NCI-H1930 (cell line): ENCODE results near the gene KLHL30.
"Not testable (repeated sequence)": the region's sequence is repeated elsewhere in the genome, so short reads cannot be mapped to it uniquely, and the experiment has no call there.

Experiments used
- DNase-seq, 2 experiments: peaks; one replicate each; lab custom pipeline; 2025; lab: John Stamatoyannopoulos, UW

The KLHL30 gene

DNA sequence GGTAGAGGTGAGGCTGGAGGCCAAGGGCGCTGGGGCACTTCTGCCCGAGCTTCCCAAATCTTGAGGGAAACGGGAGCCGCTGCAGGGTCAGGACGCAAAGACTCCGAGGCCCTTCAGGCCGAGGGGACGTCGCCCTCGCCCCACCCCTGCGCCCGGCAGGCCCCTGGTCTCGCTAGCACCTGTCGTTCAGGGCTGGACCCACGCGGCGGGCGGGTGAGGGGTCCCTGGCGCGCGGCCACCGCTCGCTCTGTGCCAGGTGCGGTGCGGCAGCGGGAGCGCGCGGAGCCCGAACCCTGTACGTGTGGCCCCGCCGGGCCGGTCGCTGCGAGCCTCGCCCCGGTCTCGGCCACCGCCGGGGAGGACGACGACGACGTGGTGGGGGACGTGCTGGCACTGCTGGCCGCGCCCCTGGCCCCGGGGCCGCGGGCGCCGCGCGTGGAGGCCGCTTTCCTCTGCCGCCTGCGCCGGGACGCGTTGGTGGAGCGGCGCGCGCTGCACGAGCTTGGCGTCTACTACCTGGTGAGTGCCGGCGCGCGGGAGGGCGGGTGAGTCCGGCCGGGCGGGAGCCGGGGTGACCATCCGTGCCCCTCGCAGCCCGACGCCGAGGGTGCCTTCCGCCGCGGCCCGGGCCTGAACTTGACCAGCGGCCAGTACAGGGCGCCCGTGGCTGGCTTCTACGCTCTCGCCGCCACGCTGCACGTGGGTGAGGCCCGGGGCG is 25.2 kb downstream of the KLHL30 start:
- DNase-seq, result no peak

DNA sequence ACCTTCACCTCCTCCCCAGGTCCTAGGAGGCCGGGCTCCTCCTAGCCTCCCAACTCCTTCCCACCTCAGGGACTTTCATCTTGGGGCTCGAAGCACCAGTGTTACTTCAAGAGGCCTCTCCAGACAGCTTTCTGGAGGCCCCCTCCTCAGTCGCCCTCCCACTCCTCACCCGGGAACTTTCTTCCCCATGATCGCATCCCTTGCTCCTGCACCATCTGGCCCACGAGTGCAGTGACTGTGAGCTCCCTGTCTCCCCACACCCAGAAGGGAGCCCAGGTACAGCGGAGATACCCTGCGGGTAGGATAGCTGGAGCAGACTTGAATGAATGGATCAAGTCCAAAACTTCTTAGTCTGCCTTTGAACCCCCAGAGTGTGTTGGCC is 26.4 kb downstream of the KLHL30 start:
- DNase-seq, result no peak

DNA sequence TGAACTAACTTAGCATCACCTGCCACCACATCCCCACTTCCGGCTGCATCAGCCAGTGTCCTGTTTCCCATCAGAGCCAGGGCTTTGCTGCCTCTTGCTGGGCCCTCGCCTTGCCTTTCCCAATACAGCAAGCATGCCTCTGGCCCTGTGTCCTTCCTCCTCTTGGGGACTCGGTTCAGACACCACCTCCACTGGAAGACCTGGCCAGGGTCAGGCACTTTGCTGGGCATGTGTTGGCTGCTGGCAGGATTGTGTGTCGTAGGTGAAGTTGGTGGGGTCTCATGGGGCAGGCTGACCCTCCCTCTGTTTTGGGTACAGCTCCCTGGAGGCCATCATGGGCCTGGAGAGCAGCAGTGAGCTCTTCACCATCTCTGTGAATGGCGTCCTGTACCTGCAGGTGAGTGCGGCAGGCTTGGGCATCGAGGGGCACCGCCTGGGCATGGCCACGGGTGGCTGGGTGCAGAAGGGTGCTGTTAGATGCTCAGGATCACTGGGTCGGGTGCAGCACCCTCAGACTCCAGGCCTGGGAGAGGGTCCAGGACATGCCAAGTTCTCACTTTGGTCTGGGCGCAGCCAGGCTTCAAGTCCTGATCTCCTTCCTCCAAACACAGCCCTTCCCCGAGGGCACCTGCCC is 26.9 kb downstream of the KLHL30 start:
- DNase-seq, result no peak

DNA sequence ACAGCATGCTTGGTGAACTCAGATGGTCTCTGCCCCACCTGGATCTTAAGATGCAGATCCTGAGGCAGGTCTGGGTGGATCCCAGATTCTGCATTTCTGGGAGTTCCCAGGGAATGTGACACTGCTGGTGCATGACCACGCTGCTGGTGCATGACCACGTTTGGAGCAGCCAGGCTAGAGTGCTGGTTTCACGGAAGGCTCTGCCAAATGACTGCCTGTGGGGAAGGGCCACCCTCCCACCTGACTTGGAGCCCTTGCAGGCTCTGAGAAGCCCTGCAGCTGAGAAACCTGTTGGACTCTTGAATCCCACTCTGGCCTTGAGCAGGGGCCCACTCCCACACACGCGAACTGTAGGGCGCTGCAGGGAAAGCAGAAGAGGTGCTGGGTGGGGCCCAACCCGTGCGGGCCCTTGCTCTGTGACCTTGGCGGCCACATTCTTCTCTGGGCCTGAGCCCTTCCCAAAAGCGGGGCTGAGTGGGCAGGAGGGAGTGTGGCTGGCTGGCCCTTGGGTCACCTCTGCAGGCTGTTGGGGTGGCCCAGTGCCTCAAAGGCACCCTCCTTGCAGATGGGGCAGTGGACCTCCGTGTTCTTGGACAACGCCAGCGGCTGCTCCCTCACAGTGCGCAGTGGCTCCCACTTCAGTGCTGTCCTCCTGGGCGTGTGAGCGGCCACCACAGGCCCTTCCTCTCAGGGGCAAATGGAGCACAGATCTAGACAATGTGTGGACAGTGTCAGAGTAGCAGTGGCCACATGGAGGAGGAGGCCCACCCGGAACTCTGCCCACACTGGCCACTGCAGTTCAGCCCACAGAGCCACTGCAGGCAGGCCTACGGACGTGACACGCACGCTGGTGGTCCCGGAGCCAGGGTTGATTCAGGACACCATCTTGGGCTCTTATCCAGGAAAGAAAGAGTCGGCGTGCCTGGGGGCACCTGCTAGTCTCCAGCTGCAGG is 28.2 kb downstream of the KLHL30 start:
- no peak for DNase-seq

DNA sequence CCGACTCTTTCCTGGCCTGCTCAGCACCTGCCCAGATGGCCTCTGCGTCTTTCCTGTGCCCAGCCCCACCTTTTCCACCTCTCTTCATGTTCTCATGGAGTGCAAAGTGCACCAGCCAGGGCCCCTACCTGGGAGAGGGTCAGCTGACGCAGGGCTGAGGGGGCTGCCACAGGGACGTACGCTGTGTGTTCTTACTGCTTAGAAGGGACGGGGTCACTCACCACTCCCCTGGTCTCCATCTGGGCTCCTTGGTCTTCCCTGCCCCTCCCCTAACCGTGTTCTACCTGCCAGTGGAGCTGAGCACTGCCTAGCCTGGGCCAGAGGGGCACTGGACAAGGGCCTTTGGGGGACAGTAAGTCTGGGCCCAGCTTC is 28.9 kb downstream of the KLHL30 start:
- no peak for DNase-seq

DNA sequence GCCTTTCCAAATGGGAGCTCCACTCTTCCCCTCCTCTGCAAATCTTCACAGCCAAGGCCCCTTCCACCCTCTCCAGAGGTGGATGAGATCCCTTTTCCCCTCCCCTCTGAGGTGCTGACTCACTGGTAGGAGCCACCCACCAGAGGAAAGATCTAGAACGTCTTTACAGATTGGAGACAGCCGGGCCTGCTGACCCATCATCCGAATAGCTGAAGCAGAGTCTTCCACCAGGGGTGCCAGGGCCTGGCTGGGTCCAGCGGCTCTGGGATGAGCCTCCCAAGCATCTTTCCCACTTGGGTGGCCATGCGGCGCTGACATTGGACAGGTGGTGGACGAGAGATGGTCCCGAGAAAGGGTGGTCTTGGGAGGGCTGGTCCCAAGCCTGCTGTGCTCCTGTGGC is 29.3 kb downstream of the KLHL30 start:
- no peak for DNase-seq

DNA sequence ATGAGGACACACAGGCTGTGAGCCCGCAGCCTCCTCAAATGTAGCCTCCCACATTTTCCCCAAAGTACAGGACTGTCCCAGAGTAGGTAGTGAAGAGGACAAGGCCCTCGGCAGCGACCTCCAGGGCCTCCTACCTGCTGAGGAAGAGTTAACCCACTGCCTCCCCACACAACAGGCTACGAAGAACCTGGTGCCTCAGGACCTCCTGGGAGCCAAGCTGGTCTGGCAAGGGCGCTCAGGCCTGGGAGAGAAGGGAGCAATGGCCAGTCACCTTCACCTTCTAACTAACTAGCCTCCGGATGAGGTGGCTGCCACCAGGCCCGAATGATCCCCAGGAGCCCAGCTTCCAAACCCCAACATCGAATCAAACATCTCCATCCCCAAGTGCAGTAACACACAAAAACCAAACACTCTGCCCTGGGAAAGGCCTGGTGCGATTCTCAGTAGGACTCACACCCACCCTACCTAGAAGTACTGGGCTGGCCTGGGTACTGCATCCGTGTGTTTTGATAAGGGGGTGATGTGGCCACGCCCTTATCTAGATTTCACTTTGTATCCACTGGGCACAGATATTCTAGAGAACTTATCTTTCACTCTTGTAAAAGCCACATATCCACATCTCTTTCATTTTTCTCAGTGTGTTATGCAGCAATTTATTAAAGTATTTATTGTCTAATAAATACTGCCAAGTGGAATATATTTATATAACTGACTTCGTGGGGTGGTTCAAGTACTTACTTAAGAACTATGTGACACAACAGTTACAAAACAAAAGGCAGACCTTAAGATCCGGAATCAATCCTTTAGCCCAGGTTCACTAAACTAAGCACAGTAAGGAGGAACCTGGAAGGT is 30.0 kb downstream of the KLHL30 start:
- no peak for DNase-seq

DNA sequence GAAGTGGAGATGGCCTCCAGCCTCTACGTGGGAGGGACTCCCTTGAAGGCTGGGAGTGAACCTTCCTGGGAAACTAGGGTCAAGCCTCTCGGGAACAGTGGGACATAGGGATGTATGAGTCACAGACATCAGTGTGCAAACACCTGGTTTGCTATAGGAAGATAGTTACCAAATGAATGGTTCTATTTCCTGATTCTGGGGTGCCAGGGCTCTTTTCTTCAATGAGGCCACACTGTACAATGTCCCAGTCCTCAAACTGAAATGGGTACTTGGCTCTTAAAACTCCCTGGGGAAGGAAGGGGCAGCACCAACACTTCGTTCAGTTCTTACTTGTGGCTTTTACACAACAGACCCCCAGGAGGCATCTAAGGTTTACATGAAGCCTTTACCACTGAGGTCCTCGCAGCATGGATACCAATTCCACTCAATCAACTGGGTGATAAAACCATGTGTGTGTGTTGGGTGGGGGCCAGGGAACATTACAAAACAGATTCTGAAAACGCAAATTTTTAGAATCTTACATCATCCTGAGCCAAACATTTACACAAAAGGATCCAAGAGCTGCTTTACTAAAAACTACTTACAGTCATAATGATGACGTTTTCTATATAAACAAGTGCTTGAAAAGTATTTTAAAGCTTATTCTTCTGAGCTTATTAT is 30.7 kb downstream of the KLHL30 start:
- no peak for DNase-seq

DNA sequence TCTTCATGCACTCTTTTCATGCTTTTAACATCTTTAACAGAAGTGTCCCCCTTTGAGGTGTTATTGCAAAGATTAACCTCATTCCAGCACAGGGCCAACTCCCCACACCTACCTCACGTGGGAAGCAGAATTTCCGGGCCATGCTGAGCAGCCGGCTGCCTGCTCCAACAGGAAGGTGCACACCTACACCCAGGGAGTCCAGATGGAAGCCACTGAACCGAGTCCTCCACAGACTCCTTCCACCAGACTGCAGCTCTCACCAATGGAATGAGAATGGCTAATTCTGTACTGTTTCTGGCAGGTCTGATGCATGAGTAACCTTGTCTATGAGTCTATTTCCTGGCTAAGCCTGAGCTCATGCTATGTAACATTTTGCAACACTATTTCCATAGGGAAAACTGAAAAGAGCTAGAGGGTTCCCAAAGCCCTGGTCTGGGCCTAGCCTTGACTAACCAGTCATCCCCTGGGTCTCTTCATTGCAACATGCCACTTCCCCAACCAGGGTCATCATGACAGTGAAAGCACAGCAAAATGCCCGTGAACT is 31.3 kb downstream of the KLHL30 start:
- no peak for DNase-seq

DNA sequence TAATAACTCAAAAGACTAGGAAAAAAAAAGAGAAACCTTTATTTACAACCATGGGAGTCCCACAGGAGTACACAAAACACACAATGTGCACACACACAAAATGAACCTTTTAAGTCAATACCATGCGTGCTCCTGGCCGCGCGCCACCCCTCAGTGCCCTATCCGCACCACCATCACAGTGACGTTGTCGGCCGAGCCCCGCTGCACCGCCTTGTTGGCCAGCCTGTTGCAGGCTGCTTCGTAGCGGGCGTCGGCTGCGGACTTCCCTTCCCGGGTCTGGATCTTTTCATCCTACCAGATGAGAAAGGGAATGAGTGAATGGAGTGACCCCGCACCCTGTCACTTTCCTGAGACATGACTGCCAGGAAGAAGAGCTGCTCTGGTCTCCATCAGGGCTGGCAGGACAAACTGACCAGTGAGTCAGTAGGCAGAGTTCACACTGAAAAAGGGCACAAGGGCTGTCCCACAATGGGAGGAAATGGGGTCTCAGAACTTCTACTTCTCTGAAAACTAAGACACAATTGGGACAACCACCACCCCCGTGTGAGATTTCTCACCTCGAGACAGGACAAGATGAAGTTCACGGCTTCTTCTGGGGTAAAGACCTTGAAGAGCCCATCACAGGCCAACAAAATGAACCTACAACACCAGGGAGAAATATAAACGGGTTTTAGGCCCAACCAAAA is 32.1 kb downstream of the KLHL30 start:
- no peak for DNase-seq

DNA sequence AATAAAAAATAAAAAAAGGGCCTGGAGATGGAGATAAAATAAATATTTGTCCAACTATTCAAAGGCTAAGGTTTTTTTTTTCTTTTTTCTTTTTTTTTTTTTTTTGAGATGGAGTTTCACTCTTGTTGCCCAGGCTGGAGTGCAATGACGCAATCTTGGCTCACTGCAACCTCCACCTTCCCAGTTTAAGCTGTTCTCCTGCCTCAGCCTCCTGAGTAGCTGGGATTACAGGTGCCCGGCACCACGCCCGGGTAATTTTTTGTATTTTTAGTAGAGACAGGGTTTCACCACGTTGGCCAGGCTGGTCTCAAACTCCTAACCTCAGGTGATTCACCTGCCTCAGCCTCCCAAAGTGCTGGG is 32.6 kb downstream of the KLHL30 start:
- not testable (repeated sequence) for DNase-seq

DNA sequence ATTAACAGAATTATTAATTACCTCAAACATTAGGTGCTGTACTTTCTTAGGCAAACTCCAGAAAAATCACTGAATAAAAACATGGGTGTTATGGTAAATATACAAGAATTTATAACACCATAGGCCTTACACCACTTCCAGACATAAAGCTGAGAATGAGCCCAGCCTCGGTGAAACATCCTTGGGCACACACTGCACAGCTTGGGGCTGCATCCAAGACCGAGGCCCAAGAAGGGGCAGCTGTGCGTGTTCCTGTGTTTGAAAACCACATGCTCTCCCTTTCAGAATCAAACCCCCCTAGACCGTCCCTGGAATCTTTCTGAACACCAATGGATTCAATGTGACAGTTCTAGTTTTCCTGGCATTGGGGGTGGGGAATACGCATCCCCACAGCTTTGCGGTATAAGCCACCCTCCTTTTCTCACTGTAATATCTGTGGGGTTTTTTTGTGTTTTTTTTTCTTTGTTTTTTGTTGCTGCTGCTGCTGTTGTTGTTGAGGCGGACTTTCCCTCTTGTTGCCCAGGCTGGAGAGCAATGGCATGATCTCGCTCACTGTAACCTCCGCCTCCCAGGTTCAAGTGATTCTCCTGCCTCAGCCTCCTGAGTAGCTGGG is 33.2 kb downstream of the KLHL30 start:
- no peak for DNase-seq

DNA sequence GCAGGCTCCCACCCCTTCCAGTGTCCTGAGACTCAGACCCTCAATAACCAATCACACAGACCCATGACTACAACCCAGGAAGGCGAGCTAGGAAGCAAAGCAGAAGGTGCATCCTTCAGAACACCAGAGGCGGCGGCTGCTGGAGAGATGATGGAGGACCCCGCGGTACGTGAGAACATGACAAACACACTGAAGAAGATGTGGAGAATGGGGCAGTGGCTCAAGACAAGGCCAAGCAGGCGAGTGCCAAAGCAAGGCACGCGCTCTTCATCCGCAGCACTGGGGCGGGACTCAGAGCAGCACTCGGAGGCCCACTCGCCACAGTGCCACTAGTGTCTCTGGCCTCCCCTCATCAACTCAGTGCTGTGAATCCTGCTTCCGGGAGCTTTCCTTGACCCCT is 34.0 kb downstream of the KLHL30 start:
- DNase-seq, result no peak

DNA sequence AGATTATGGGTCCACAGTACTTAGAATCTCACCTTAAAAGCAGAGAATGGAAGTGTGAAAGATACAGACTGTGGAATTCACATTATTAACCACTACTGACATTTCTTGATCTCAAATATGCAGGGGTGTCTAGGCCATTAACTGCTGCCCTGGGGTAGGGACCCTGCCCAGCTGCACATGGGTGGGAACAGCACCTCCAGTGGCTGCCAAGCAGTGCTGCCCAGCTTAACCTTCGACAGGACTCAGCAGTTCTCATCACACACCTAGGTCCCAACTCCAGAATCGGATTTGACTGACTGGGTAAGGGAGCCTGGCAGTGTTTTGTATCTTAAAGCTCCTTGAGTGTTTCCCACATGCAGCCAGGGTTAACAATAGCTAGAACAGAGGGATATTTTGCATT is 35.2 kb downstream of the KLHL30 start:
- no peak for DNase-seq

DNA sequence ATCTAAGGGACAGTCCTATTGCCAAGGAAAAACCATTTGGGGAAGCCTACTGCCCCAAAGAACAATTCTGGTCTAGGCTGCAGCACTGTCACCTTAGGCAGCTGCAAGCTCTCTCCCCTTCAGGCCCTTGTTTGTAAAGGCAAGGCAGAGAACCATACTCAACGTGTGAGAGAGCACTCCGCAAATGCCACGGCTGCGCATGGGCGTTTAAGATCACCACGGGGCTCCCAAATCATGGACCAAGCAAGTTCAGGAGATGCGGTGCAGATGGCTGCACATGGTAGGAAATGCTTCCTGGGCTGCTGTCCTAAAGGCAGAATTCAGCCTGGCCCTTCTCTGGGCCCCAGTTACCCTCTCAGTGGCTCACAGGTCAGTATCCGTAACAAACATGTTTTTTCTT is 35.8 kb downstream of the KLHL30 start:
- DNase-seq, result no peak

DNA sequence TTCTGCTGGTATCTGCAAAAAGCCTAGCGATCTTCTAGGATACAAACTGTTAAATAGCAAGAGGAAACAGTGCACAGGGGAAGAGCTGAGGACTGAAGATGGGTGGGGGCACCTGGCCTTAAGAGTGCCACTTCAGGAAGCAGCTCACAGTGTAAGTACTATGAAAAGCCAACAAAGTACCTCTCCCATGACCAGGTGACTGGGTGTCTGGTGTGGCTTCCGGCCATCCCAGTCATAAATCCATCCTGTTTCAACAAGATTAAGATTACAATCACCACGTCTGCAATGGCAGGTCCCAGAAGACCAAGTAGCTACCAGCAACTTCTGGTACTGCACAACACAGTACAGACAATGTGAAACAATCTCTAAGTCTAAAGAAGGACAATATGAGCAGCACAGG is 36.2 kb downstream of the KLHL30 start:
- no peak for DNase-seq

DNA sequence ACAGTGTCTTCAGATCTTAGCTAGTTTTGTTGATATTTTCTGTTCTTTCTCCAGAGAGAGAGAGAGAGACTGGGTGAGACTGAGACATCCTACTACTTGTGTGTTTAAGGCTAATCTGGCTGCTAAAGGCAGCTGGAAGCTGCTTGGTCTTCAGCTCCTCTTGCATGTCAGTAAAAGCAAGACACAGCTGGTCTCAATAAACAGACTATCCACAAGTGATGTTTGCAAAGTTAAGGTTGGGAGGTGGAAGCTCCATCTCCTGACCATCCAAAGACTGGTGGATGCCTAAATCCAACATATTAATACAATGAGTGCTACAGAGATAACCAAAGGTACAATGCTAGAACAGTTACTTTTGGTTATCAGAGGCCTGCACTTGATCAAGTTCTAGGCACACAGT is 38.1 kb downstream of the KLHL30 start:
- no peak for DNase-seq

DNA sequence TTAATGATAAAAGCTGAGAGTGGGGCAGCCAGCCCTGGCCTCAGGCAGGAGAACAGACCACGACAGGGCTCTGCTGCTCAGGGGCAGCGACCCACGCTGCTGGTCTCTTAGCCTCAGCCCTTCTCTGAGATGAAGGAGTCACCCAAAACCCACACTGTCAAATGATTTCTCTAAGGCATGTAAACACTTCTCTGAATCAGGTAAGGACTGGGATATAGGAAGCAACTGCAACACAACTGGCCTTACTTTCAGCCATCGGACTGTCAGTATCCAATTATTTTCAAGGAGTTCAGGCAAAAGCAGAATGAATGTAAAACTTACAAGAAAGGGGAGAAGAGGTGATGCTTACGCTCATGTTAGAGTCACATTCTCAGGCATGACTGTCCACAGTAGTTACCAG is 42.1 kb downstream of the KLHL30 start:
- no peak for DNase-seq

DNA sequence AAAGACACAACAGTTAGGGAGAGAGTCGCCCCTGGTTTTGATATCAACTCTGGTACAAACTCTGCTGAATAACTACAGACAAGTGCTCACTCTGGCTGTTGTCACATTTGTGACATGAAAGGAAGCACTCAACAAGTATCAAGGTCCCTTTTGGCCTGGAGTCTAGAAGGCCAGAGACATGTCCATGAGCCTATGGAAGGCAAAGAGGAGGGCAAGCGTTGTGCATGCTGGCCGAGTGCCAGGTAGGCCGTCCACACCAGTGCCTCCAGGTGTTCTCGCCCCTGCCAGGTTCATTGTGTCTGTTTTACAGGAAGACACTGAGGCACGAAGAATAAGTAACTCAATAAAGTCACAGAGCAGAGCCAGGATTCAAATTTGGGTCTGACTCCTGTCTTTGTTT is 43.9 kb downstream of the KLHL30 start:
- no peak for DNase-seq

DNA sequence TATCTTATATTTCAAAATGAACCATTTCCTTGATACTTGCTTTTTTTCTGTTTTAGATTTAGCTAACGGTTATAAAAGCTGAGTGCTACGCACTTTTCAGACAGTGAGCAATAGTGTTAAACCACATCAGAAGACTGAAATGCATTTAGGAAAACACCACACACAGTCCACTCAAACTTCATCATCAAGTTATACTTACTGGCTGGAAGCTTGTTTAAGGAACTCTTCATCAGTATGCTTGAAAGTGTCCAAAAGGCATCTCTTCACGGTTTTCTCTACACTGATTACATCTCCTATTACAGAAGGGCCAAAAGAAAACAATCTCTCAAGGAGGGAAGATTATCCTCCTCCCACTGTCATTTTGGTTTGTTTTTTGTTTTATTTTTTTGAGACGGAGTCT is 45.4 kb downstream of the KLHL30 start:
- DNase-seq, result no peak
